ENCODE data around the gene FSD1L.

FSD1L gene

DNA sequence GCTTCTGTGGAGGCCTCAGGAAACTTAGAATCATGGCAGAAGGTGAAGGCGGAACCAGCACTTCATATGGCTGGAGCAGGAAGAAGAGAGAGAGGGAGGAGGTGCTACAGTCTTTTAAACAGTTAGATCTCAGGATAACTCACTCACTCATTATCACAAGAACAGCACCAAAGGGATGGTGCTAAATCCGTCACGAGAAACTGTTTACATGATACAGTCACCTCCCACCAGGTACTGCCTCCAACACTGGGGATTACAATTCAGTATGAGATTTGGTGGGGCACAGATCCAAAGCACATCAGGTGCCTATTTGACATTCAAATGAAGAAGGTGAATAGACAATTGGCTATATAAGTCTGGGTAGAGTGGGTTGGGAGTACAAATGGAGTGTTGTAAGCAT lies 145.3 kb downstream of the FSD1L start:
- Histone ChIP-seq H3K4me2 (ENCODE audit: low read length) (no peak overlapping the region), H3K14ac (ENCODE audit: low read length) (no peak overlapping the region), H3K27ac (ENCODE audit: low read depth, low read length) (no peak overlapping the region), H3K27me3 (ENCODE audit: insufficient read depth, low read length) (no peaks in the 10 kb centered on the region), H3K23ac (ENCODE audit: low read length) (no peak overlapping the region), H3K79me2 (ENCODE audit: control insufficient read depth, insufficient read depth, low read length, poor library complexity) (no peaks in the 10 kb centered on the region), H3K79me1 (ENCODE audit: low read length) (no peaks in the 10 kb centered on the region), H4K8ac (ENCODE audit: low read depth, low read length) (no peak overlapping the region), H3K4me1 (ENCODE audit: control insufficient read depth in 1 of 2, insufficient read depth in 2 of 2, low read length in 2 of 2) (no peaks in the 10 kb centered on the region), H3K9ac (ENCODE audit: low read length) (no peak overlapping the region), H3K18ac (ENCODE audit: low read length) (no peak overlapping the region), H2BK120ac (ENCODE audit: insufficient read depth, low read length, poor library complexity) (no peak overlapping the region), H4K12ac (ENCODE audit: low read depth, low read length) (no peak overlapping the region), H3K4me3 (ENCODE audit: low read depth, low read length) (no peak overlapping the region), H3K36me3 (ENCODE audit: control insufficient read depth in 1 of 2, insufficient read depth in 2 of 2, low read length in 2 of 2) (peaks cover 0 to 6% of the 10 kb centered on the region in 2 experiments), H2AK5ac (ENCODE audit: low read length) (no peak overlapping the region), H3K9me3 (ENCODE audit: insufficient read depth, low read depth, low read length) (peaks cover 7% of the 10 kb centered on the region), H2BK5ac (ENCODE audit: low read depth, low read length, poor library complexity) (no peak overlapping the region), H2BK12ac (ENCODE audit: low read length) (no peak overlapping the region), H2AFZ (ENCODE audit: insufficient read depth, low read length, poor library complexity) (no peak overlapping the region), H3K4ac (ENCODE audit: low read depth, low read length) (no peak overlapping the region), H4K91ac (ENCODE audit: low read depth, low read length) (no peak overlapping the region)
- WGBS (ENCODE audit: extremely low coverage, insufficient coverage, insufficient read length), result no CpG with 5 or more reads among the region's 3 CpGs
- DNase-seq, result no peak
